ENCODE data around the gene YLPM1.

DNA sequence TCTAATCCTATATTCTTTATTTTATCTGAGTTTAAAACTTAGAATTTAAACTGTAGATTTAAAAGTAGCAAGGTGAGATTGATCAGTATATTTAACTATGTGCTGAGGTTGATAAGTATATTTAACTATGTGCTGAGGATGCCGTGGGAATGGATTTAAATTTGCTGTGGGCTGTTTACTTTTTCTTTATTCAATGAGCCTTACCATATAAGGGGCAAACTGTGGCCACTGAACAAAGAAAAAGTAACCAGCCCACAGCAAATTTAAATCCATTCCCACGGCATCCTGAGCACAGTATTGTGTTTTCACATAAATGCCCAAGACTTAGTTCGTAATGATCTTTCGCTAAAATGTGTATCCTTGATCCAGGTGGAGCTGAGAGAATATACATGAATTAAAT, 69.7 kb downstream of the YLPM1 start:
- no peak for TF ChIP-seq YY1 (IDR thresholded peaks at IDR 0.05; ENCODE audit: low read depth)
- no peak for TF ChIP-seq CEBPB (IDR thresholded peaks at IDR 0.05)
- TF ChIP-seq NFIC (IDR thresholded peaks at IDR 0.05) = no peak
- no peak for TF ChIP-seq EP300 (IDR thresholded peaks at IDR 0.05; ENCODE audit: borderline replicate concordance)
- no peak for TF ChIP-seq TAF1 (IDR thresholded peaks at IDR 0.05; ENCODE audit: low read depth)
- no peak for TF ChIP-seq RAD21 (IDR thresholded peaks at IDR 0.05; ENCODE audit: low read depth)

All from Ishikawa (cell line).